DOHH2 (cell line): ENCODE results near the gene SLC35G4.

Source experiments
- EZH2phosphoT487 ChIP-seq: fragments of 200-600 bp; sonication (generic); IDR thresholded peaks from 2 replicates; pipeline ENCODE4 v1.6.1; 2017; ENCODE audit warnings: borderline replicate concordance, mild to moderate bottlenecking, antibody characterized with exemption, low read length, moderate library complexity, mixed read lengths
- TF ChIP-seq, protein P1 (sequence below): fragments of 200-600 bp; sonication (generic); IDR thresholded peaks from one replicate; pipeline ENCODE4 v1.5.1; 2014; ENCODE audit warnings: antibody characterized with exemption, mild to moderate bottlenecking, low read depth, low read length; ENCODE audit not compliant: poor library complexity, severe bottlenecking

GRCh38 chr18:11651899-11652298 lies 42.5 kb downstream of the SLC35G4 start:
- TF ChIP-seq, protein P1, sequence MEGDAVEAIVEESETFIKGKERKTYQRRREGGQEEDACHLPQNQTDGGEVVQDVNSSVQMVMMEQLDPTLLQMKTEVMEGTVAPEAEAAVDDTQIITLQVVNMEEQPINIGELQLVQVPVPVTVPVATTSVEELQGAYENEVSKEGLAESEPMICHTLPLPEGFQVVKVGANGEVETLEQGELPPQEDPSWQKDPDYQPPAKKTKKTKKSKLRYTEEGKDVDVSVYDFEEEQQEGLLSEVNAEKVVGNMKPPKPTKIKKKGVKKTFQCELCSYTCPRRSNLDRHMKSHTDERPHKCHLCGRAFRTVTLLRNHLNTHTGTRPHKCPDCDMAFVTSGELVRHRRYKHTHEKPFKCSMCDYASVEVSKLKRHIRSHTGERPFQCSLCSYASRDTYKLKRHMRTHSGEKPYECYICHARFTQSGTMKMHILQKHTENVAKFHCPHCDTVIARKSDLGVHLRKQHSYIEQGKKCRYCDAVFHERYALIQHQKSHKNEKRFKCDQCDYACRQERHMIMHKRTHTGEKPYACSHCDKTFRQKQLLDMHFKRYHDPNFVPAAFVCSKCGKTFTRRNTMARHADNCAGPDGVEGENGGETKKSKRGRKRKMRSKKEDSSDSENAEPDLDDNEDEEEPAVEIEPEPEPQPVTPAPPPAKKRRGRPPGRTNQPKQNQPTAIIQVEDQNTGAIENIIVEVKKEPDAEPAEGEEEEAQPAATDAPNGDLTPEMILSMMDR, result no peak
- no peak for TF ChIP-seq EZH2phosphoT487
